ENCODE results near the gene AFP.

AFP gene

GRCh38 chr4:73415807-73416238 lies 20.2 kb upstream of the AFP start:
- no peak for DNase-seq

DNA sequence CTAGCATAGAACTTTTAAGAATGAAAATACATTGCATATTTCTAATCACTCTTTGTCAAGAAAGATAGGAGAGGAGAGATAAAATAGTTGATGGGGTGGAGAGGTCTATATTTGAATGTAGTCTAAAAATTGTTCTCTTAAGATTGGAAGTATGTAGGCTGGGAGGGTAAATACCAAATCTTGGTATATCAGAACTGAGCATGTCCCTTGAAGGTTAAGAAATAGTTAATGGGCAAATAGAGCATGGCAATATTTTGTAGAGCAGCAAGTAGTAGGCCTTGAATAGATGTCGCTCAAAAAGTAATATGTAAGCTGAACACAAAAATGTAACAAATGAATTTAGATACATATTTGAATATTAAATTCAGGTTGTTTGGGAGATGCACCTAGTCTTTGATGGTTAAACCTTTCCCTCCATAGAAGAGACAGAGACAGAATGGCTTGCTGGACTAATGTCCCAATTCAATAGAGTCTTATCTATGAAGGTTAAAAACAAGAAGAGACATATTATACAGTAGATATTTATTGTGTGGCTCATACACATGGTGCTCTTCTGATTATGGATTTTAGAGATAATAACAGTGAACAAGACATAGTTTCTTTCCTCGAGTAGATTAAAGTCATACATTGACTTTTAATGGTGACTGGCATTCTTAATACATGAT lies 19.5 kb upstream of the AFP start:
- no peak for DNase-seq

DNA sequence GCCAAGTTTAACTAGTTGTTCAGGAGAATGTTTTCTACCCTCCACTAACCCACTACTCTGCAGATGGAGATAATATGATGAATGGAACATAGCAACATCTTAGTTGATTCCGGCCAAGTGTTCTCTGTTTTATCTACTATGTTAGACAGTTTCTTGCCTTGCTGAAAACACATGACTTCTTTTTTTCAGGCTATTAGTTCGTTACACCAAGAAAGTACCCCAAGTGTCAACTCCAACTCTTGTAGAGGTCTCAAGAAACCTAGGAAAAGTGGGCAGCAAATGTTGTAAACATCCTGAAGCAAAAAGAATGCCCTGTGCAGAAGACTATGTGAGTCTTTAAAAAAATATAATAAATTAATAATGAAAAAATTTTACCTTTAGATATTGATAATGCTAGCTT lies 18.7 kb upstream of the AFP start:
- DNase-seq: no peak

- DNase-seq: no peak
These were observed 18.0 kb upstream of the AFP start for GRCh38 chr4:73417973-73418372.

DNA sequence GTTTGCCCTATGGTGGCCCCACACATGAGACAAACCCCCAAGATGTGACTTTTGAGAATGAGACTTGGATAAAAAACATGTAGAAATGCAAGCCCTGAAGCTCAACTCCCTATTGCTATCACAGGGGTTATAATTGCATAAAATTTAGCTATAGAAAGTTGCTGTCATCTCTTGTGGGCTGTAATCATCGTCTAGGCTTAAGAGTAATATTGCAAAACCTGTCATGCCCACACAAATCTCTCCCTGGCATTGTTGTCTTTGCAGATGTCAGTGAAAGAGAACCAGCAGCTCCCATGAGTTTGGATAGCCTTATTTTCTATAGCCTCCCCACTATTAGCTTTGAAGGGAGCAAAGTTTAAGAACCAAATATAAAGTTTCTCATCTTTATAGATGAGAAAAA lies 17.3 kb upstream of the AFP start:
- no peak for DNase-seq

GRCh38 chr4:73419106-73420038 lies 16.6 kb upstream of the AFP start:
- DNase-seq: no peak

- no peak for DNase-seq
These were observed 15.4 kb upstream of the AFP start for GRCh38 chr4:73420615-73421014.

- no peak for DNase-seq
These were observed 14.1 kb upstream of the AFP start for GRCh38 chr4:73421708-73422457.

DNA sequence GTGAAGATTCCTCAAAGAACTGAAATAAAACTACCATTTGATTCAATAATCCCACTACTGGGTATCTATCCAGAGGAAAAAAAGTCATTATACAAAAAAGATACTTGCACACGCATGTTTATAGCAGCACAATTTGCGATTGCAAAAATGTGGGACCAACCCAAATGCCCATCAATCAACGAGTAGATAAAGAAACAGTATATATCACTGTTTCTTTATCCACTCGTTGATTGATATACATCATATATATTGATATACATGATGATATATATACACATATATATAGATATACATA lies 13.6 kb upstream of the AFP start:
- no peak for DNase-seq

DNA sequence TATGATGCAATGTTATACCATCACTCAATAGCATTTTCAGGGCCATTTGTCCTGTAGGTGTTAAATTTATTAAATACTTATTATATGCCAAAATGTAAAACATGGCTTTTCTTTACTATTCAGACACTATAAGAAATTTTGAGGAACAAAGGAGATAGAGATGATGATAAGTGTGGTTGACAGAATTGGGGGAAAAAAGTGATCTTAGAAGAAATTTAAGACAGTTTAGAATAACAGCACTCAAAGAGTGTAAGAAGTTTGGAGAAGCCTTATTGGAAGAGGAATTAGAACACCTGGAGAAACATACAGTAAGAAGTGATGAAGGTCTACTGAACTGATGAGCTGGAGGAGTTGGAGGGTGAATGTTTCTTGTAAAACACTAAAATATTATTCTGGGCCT lies 12.8 kb upstream of the AFP start:
- no peak for DNase-seq

DNA sequence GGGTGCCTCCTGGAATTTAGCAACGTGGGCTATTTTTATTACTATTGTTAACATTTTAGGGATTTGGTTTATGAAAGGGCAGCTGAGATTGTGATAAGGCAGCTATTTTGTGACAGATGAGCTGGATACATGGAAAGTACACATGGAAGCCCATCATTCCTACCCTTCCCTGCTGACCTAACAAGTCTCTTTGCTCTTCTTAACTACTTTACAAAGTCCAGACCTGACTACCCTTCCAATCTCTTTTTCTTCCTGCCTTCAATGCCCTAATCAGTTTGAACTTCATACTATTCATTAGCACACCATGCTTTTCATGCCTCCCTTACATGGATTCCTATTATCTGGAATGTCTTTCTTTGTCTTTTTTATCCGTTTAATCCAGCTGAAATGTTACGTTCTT lies 9.4 kb upstream of the AFP start:
- no peak for DNase-seq

DNA sequence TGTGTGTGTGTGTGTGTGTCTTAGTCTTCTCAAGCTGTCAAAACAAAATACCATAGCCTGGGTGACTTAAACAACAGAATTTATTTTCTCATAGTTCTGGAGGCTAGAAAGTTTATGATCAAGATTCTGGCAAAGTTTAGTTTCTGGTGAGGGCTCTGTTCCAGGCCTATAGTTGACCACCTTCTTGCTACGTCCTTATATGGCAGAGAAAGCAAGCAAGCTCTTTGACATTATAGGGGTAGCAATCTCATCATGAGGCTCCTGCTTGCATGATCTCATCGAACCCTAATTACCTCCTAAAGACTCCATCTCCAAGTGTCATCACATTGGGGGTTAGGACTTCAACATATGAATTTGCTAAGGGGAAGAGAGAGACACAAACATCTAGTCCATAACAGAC lies 6.9 kb upstream of the AFP start:
- DNase-seq: no peak

GRCh38 chr4:73429826-73430587 lies 6.0 kb upstream of the AFP start:
- DNase-seq: no peak

- DNase-seq: no peak
These were observed 4.2 kb upstream of the AFP start for GRCh38 chr4:73431813-73432168.

DNA sequence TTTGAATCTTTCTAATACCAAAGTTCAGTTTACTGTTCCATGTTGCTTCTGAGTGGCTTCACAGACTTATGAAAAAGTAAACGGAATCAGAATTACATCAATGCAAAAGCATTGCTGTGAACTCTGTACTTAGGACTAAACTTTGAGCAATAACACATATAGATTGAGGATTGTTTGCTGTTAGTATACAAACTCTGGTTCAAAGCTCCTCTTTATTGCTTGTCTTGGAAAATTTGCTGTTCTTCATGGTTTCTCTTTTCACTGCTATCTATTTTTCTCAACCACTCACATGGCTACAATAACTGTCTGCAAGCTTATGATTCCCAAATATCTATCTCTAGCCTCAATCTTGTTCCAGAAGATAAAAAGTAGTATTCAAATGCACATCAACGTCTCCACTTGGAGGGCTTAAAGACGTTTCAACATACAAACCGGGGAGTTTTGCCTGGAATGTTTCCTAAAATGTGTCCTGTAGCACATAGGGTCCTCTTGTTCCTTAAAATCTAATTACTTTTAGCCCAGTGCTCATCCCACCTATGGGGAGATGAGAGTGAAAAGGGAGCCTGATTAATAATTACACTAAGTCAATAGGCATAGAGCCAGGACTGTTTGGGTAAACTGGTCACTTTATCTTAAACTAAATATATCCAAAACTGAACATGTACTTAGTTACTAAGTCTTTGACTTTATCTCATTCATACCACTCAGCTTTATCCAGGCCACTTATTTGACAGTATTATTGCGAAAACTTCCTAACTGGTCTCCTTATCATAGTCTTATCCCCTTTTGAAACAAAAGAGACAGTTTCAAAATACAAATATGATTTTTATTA lies 3.6 kb upstream of the AFP start:
- no peak for DNase-seq

GRCh38 chr4:73433140-73433539 lies 2.9 kb upstream of the AFP start:
- DNase-seq: no peak

- no peak for DNase-seq
These were observed 1.7 kb upstream of the AFP start for GRCh38 chr4:73434311-73434710.

GRCh38 chr4:73436674-73437557 lies 895 bp downstream of the AFP start:
- DNase-seq: no peak

- no peak for DNase-seq
These were observed 1.5 kb downstream of the AFP start for GRCh38 chr4:73437558-73437956.

- no peak for DNase-seq
These were observed 2.0 kb downstream of the AFP start for GRCh38 chr4:73438048-73438447.

DNA sequence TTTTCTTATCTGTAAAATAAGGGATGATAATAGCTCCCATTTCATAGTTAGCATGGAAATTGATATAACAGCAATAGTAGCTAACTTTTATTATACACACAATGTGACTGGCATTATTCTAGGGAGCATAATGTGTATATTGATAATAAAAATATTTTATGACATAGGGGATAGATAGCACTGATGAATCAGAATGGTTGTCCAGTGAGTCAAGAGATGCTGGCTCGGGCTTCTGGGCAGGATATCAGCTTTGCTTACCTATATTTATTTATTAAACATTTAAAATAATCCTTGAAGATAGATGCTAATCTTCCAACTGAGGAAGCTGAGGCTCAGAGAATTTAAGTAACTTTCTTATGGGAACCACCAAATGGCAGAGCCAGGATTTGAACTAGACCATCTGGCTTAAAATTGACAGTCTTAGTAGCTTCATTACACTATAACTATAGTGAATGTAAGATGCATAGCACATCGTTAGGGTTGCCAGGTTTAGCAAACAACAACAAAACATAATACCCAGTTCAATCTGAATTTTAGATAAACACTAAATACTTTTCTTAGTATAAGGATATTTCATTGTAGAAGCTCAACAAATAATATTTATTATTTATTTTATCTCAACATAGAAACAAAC lies 2.7 kb downstream of the AFP start:
- DNase-seq: no peak
